Cortex of kidney (tissue), 1 donor: ENCODE measurements around the gene SLC23A1.
"Not testable (repeated sequence)": the region's sequence is repeated elsewhere in the genome, so short reads cannot be mapped to it uniquely, and the experiment has no call there.

ENCODE experiments used
- DNase-seq: peaks from one replicate; lab custom pipeline; 2025; lab: John Stamatoyannopoulos, UW

SLC23A1 gene

GRCh38 chr5:139369181-139369580 lies 13.9 kb downstream of the SLC23A1 start:
- DNase-seq: no peak

DNA sequence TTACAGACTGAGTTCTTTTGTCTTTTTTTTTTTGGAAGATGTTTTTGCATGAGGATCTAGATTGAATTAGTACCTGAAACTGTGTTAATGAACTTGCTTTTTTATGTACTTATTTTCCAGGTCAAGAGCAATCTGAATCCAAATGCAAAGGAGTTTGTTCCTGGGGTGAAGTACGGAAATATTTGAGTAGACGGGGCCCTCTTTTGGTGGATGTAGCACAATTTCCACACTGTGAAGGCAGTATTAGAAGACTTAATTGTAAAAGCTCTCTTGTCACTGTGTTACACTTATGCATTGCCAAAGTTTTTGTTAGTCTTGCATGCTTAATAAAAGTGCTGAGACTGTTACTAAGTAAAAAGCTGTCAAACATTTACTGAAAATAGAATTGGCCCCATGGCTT lies 14.5 kb downstream of the SLC23A1 start:
- no peak for DNase-seq

- DNase-seq: no peak
Observed at GRCh38 chr5:139364466-139364865, 18.6 kb downstream of the SLC23A1 start.

DNA sequence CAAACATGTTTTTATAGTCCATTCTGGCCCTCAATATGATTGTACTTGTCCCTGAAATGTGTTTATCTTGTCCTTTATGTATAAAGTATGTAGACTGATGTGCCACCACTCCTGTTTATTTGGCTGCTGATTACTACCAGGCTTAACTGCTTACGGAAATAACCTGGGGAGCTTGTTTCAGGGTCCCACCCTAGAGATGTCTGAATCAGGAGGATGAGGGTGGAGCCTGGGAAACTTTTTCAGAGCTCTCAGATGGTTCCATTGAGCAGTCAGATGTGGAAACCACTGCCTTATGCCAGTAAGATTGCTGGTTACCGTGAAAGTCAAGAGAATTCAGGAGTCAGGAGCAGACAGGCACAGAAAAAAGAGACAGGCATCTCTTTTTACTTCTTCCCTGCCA lies 19.2 kb downstream of the SLC23A1 start:
- no peak for DNase-seq

GRCh38 chr5:139361835-139362429 lies 21.2 kb downstream of the SLC23A1 start:
- DNase-seq: no peak

- no peak for DNase-seq
Observed at GRCh38 chr5:139360384-139360783, 22.7 kb downstream of the SLC23A1 start.

GRCh38 chr5:139358064-139358463 lies 25.0 kb downstream of the SLC23A1 start:
- no peak for DNase-seq

DNA sequence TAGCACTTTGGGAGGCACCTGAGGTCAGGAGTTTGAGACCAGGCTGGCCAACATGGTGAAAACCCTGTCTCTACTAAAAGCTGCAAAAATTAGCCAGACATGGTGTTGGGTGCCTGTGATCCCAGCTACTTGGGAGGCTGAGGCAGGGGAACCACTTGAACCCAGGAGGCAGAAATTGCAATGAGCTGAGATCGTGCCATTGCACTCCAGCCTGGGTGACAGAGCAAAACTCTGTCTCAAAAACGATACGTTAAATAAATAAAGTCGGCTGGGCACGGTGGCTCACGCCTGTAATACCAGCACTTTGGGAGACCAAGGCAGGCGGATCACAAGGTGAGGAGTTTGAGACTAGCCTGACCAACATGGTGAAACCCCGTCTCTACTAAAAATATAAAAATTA lies 27.2 kb downstream of the SLC23A1 start:
- DNase-seq: not testable (repeated sequence)

DNA sequence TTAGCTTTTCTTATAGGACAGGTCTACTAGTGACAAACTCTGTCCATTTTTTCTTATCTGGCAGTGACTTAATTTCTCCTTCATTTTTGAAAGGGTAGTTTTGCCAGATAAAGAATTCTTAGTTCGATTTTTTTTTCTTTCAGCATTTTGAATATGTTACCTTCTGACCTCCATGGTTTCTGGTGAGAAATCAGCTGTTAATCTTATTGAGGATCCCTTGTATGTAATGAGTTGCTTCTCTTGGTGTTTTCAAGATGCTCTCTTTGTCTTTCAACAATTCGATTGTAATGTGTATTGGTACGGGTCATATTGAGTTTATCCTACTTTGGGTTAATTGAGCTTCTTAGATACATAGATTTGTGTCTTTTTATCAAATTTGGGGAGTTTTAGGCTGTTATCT lies 28.9 kb downstream of the SLC23A1 start:
- no peak for DNase-seq

GRCh38 chr5:139347863-139348262 lies 35.2 kb downstream of the SLC23A1 start:
- not testable (repeated sequence) for DNase-seq

GRCh38 chr5:139345442-139345841 lies 37.7 kb downstream of the SLC23A1 start:
- DNase-seq: not testable (repeated sequence)

DNA sequence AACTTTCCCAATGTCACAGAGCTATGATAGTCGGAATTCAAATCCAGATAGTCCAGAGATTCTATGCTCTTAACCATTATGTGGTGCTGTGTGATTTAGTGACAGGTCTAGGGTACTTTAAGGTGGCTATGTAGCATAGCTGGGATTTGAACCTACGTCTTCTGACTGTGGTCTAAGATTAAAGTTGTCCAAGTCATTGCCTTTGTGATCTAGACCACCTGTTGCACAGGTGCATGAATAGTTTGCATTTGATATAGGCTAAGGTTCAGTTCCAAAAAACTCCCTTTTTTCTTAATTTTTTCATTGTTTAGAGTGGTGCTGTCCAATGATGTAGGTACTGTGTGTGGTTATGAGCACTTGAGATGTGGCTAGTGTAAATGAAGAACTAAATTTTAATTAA lies 38.9 kb downstream of the SLC23A1 start:
- no peak for DNase-seq

GRCh38 chr5:139343476-139343875 lies 39.6 kb downstream of the SLC23A1 start:
- DNase-seq: no peak

DNA sequence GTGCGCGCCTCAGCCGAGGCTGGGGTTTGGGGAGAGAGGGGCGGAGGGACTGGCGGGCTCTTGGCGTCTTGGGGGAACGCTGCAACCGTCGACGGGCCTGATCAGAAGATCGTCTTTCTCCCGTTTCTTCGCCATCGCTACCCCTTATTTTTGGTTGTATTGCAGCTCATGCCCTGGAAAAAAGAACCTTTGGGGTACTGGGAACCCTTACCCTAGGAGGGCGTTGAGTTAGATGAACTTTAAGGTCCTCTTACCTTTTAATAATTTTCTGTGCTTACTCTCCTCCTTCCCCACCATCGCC lies 40.7 kb downstream of the SLC23A1 start:
- DNase-seq: no peak

DNA sequence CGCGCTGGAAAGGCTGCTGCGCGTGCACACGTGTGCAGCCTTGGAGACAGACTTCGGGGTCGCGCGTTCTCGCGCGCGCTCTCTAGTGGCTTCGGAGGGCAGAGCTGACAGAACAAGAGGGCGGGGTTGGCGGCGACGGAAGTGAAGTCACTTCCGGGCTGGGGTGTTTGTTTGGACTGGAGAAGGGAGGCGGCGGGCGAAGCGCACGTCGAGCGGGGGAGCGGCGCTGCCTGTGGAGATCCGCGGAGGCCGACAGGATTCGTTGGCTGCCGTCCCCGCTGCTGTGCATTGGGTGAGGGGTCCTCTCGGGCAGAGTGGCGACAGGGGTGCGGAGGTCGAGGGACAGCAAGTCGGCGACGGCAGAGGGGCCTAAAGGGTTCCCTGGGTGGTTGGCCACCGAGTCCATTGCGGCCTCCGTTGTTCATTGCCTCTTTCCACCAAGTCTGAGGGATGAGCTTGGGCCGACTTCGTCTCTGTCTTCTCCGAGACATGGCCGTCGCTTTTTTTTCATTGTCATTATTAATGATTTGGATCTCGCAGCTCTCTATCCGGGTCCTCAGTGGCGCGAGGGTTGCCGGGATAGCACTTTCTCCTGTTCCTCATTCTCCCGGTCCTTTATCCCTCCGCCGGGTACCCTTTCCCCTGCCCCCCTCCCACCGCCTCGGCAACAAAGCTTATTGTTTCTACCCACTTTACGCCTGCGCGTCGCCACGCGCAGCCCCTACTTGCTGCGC lies 41.2 kb downstream of the SLC23A1 start, which contains the start of gene PAIP2:
Gene PAIP2 (plus strand): TSS at position 166 of the 734 bp plus-strand sequence. CDS start 21,931 bp downstream, outside the sequence.
- no peak for DNase-seq

DNA sequence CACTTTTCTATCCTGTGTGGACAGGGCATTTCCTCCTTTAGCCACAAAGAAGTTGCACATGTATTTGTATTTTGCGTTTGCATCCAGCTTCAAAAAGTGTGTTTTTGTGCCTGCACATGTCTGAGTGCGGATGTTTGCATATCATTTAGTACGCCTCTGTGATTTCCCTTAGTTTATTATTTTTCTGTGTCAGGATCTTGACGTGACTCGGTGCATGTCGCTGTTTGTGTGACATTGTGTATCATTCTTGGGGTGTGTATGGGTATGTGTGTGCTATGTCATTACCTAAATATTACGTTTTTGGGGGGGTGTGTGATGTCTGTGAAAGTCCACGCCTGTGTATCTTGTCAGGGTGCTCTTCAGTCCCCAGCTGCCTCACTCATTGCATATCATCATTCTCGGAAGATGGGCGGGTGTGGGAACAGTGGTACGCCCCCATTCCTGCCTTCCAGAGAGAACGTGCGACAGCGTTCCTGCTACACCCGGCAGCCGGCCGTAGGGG lies 41.9 kb downstream of the SLC23A1 start:
- no peak for DNase-seq

- DNase-seq: no peak
Observed at GRCh38 chr5:139340051-139340450, 43.0 kb downstream of the SLC23A1 start.

- DNase-seq: no peak
Observed at GRCh38 chr5:139335811-139336210, 47.3 kb downstream of the SLC23A1 start.
